ENCODE measurements around the gene LRRC32.
"Not testable (repeated sequence)": the region's sequence is repeated elsewhere in the genome, so short reads cannot be mapped to it uniquely, and the experiment has no call there.

LRRC32 gene

DNA sequence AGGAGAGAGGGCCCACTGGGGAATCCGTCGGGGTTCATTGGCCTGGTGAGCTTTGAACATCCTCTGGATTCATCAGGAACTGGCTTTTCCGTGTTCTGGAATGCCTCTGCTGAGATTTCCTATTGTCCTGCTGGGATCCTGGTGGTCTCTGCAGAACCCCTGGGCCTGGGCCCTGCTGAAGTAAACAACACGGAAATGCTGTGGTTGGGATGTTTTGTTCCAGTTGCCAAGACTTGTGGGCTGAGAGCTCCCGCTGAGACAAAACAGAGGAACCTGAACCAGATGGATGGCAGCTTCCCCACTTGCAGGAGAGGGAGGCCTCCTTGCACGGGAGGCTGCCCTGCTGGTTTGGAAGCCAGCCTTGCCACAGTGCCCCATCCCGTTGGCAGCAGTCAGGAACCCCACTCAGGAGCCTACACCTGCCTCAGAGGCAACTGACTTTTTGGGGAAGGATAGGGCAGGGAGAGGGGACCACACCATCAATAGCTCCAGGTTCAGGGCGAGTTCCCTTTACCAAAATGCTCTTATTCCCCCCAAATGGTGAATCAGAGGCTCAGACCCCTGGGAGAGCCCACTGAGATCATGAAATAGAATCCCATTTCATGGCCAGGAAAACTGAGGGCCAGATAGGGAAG lies 60.7 kb downstream of the LRRC32 start (continued):
- no peak for TF ChIP-seq PPARA (CRISPR knock-in tag; IDR thresholded peaks at IDR 0.05; ENCODE audit: borderline replicate concordance)
- no peak for TF ChIP-seq RARB (CRISPR knock-in tag; IDR thresholded peaks at IDR 0.05)
- no peak for TF ChIP-seq ZFP3 (CRISPR knock-in tag; IDR thresholded peaks at IDR 0.05)
- no peak for TF ChIP-seq ZNF8 (CRISPR knock-in tag; IDR thresholded peaks at IDR 0.05)
- no peak for TF ChIP-seq OSR1 (CRISPR knock-in tag; IDR thresholded peaks at IDR 0.05)
- no peak for TF ChIP-seq GLIS3 (CRISPR knock-in tag; IDR thresholded peaks at IDR 0.05)

DNA sequence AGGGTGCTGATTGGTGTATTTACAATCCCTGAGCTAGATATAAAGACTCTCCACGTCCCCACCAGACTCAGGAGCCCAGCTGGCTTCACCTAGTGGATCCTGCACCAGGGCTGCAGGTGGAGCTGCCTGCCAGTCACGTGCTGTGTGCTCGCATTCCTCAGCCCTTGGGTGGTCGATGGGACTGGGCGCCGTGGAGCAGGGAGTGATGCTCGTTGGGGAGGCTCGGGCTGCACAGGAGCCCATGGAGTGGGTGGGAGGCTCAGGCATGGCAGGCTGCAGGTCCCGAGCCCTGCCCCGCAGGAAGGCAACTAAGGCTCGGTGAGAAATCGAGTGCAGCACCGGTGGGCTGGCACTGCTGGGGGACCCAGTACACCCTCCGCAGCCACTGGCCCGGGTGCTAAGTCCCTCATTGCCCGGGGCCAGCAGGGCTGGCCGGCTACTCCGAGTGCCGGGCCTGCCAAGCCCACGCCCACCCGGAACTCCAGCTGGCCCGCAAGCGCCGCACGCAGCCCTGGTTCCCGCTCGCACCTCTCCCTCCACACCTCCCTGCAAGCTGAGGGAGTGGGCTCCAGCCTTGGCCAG lies 61.6 kb downstream of the LRRC32 start:
- ATAC-seq, result not testable (repeated sequence)

DNA sequence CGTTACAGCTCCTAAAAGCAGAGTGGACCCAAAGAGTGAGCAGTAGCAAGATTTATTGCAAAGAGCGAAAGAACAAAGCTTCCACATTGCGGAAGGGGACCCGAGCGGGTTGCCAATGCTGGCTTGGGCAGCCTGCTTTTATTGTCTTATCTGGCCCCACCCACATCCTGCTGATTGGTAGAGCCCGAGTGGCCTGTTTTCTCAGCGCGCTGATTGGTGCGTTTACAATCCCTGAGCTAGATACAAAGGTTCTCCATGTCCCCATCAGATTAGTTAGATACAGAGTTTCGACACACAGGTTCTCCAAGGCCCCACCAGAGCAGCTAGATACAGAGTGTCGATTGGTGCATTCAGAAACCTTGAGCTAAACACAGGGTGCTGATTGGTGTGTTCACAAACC lies 62.3 kb downstream of the LRRC32 start:
- not testable (repeated sequence) for ATAC-seq

All from SK-N-SH treated with all-trans-retinoic acid at 6 μM for 48 hours (cell line).